H9 (cell line): ENCODE measurements around the gene UNC5A. TPM values are rescaled to one million over a fixed set of nuclear protein-coding genes. Genes with fewer than 3 reads are reported as not detected.

Experiments
- DNase-seq: peaks from one replicate; pipeline ENCODE4 v3.0.0-alpha.2; 2017
- H2AFZ ChIP-seq: one replicate; pipeline ENCODE4 v1.6.1; 2013; ENCODE audit warnings: mild to moderate bottlenecking, low read length, control low read depth, moderate library complexity
- H2AK5ac ChIP-seq: 2 replicates; pipeline ENCODE4 v1.6.1; 2013; ENCODE audit warnings: low read length, control low read depth, mixed read lengths; ENCODE audit not compliant: insufficient read length
- H2BK120ac ChIP-seq: one replicate; pipeline ENCODE4 v1.6.1; 2013; ENCODE audit warnings: low read depth, mild to moderate bottlenecking, low read length, control low read depth, inconsistent platforms; ENCODE audit not compliant: poor library complexity, severe bottlenecking
- H2BK12ac ChIP-seq: 2 replicates; pipeline ENCODE4 v1.6.1; 2013; ENCODE audit warnings: low read length, control low read depth, mixed read lengths, low read depth; ENCODE audit not compliant: insufficient read length
- H2BK15ac ChIP-seq: 2 replicates; pipeline ENCODE4 v1.6.1; 2013; ENCODE audit warnings: low read depth, low read length, control low read depth
- H2BK20ac ChIP-seq: one replicate; pipeline ENCODE4 v1.6.1; 2013; ENCODE audit warnings: low read depth, mild to moderate bottlenecking, low read length, control low read depth, inconsistent platforms; ENCODE audit not compliant: poor library complexity, severe bottlenecking
- H2BK5ac ChIP-seq: 2 replicates; pipeline ENCODE4 v1.6.1; 2013; ENCODE audit warnings: low read length, control low read depth, mixed read lengths; ENCODE audit not compliant: insufficient read length
- H3K14ac ChIP-seq: 2 replicates; pipeline ENCODE4 v1.6.1; 2013; ENCODE audit warnings: low read length, control low read depth; ENCODE audit not compliant: insufficient read depth
- H3K18ac ChIP-seq: 2 replicates; pipeline ENCODE4 v1.6.1; 2013; ENCODE audit warnings: low read depth, mild to moderate bottlenecking, mixed read lengths, low read length, control low read depth; ENCODE audit not compliant: insufficient read length
- H3K23ac ChIP-seq: 2 replicates; pipeline ENCODE4 v1.6.1; 2013; ENCODE audit warnings: low read length, control low read depth, mixed read lengths, low read depth; ENCODE audit not compliant: insufficient read length
- H3K23me2 ChIP-seq: 2 replicates; pipeline ENCODE4 v1.6.1; 2013; ENCODE audit warnings: low read depth, mild to moderate bottlenecking, mixed read lengths, low read length, control low read depth; ENCODE audit not compliant: insufficient read length, poor library complexity, severe bottlenecking
- H3K27ac ChIP-seq: 2 replicates; pipeline ENCODE4 v1.5.1; 2013; ENCODE audit warnings: low read length, control low read depth, mixed read lengths, low read depth; ENCODE audit not compliant: insufficient read length
- H3K27me3 ChIP-seq: 2 replicates; pipeline ENCODE4 v1.6.1; 2013; ENCODE audit warnings: low read length, control low read depth, inconsistent platforms; ENCODE audit not compliant: insufficient read depth
- H3K4ac ChIP-seq: 2 replicates; pipeline ENCODE4 v1.6.1; 2013; ENCODE audit warnings: low read depth, mild to moderate bottlenecking, control low read depth, inconsistent platforms, low read length, moderate library complexity
- H3K4me1 ChIP-seq: 2 replicates; pipeline ENCODE4 v1.6.1; 2013; ENCODE audit warnings: low read length, control low read depth, inconsistent platforms; ENCODE audit not compliant: insufficient read depth
- H3K4me2 ChIP-seq: 2 replicates; pipeline ENCODE4 v1.6.1; 2013; ENCODE audit warnings: low read length, control low read depth, mixed read lengths; ENCODE audit not compliant: insufficient read length, insufficient read depth
- H3K56ac ChIP-seq: 2 replicates; pipeline ENCODE4 v1.6.1; 2013; ENCODE audit warnings: low read depth, mild to moderate bottlenecking, mixed read lengths, low read length, control low read depth; ENCODE audit not compliant: insufficient read length
- H3K79me1 ChIP-seq: 2 replicates; pipeline ENCODE4 v1.6.1; 2013; ENCODE audit warnings: low read depth, mild to moderate bottlenecking, moderate library complexity, low read length, control low read depth, inconsistent platforms; ENCODE audit not compliant: insufficient read depth, poor library complexity, severe bottlenecking
- H3K79me2 ChIP-seq: 2 replicates; pipeline ENCODE4 v1.6.1; 2013; ENCODE audit warnings: low read length, control low read depth, inconsistent platforms; ENCODE audit not compliant: insufficient read depth
- H3K9ac ChIP-seq: 2 replicates; pipeline ENCODE4 v1.6.1; 2013; ENCODE audit warnings: low read length, control low read depth, mixed read lengths; ENCODE audit not compliant: insufficient read length; ENCODE audit errors: extremely low read depth
- H3K9me3 ChIP-seq: one replicate; pipeline ENCODE4 v1.6.1; 2013; ENCODE audit warnings: low read depth, low read length, inconsistent platforms; ENCODE audit not compliant: control insufficient read depth
- H3T11ph ChIP-seq: one replicate; pipeline ENCODE4 v1.6.1; 2013; ENCODE audit warnings: mild to moderate bottlenecking, low read length, control low read depth, inconsistent platforms
- H4K20me1 ChIP-seq: one replicate; pipeline ENCODE4 v1.6.1; 2013; ENCODE audit not compliant: control insufficient read depth, insufficient read length, insufficient read depth
- H4K5ac ChIP-seq: 2 replicates; pipeline ENCODE4 v1.6.1; 2013; ENCODE audit warnings: low read depth, mild to moderate bottlenecking, mixed read lengths, low read length, control low read depth; ENCODE audit not compliant: insufficient read length
- H4K8ac ChIP-seq: replicated peaks from 2 replicates; pipeline ENCODE4 v1.6.1; 2013; ENCODE audit warnings: low read length, control low read depth, mixed read lengths, low read depth; ENCODE audit not compliant: insufficient read length
- H4K91ac ChIP-seq: 2 replicates; pipeline ENCODE4 v1.6.1; 2013; ENCODE audit warnings: low read depth, mild to moderate bottlenecking, moderate library complexity, mixed read lengths, low read length, control low read depth; ENCODE audit not compliant: insufficient read length
- H3K27ac Mint-ChIP-seq, 3 experiments: 2 replicates in 2 of 3; 3 replicates in 1 of 3; pipeline ENCODE4 v1.8.0; 2020 to 2021; ENCODE audit warnings: mixed read lengths in 3 of 3, mild to moderate bottlenecking in 1 of 3, moderate library complexity in 1 of 3
- H3K27me3 Mint-ChIP-seq: 2 replicates; pipeline ENCODE4 v1.8.0; 2021; ENCODE audit warnings: low read depth, mild to moderate bottlenecking, moderate library complexity, mixed read lengths
- H3K36me3 Mint-ChIP-seq, 3 experiments: 2 replicates in 2 of 3; 3 replicates in 1 of 3; pipeline ENCODE4 v1.8.0; 2020 to 2021; ENCODE audit warnings: low read depth in 3 of 3, mixed read lengths in 3 of 3; ENCODE audit not compliant: insufficient read depth in 1 of 3
- H3K4me1 Mint-ChIP-seq, 2 experiments: 2 replicates each; pipeline ENCODE4 v1.8.0; 2020; ENCODE audit warnings: mixed read lengths in 2 of 2
- H3K4me3 Mint-ChIP-seq, 2 experiments: 2 replicates in 1 of 2; 3 replicates in 1 of 2; pipeline ENCODE4 v1.8.0; 2020 to 2021; ENCODE audit warnings: mild to moderate bottlenecking in 2 of 2, mixed read lengths in 2 of 2, moderate library complexity in 1 of 2
- H3K9me3 Mint-ChIP-seq, 2 experiments: 2 replicates in 1 of 2; 3 replicates in 1 of 2; pipeline ENCODE4 v1.8.0; 2020; ENCODE audit warnings: mild to moderate bottlenecking in 2 of 2, mixed read lengths in 2 of 2, moderate library complexity in 1 of 2
- CTCF ChIP-seq: fragments of 200-600 bp; sonication (generic); conservative IDR thresholded peaks from 3 replicates; pipeline ENCODE4 v1.8.0; 2021; ENCODE audit warnings: antibody characterized with exemption, mild to moderate bottlenecking
- WGBS: extraction: QIAGEN DNeasy Blood & Tissue Kit; methylation state at CpG from one replicate; pipeline ENCODE4 v1.1.7; 2013; ENCODE audit warnings: missing lambda C conversion rate, low lambda C conversion rate, mixed read lengths; ENCODE audit not compliant: insufficient read length; ENCODE audit errors: extremely low coverage; 5-methylcytosine and 5-hydroxymethylcytosine counted together
- total RNA-seq: library from RNA; stranded (reverse); gene quantifications from 2 replicates; pipeline ENCODE4 v1.2.1, GENCODE V29; 2021

Gene UNC5A
- total RNA-seq, 1 experiment from 2014 or later, result 4.4 TPM

GRCh38 chr5:176881021-176881749, 70.8 kb downstream of the UNC5A start:
- Histone ChIP-seq H3K79me1 (no peaks in the 10 kb centered on the region), H2BK12ac (no peak overlapping the region), H3K14ac (no peak overlapping the region; the same call in 1 of the 2 replicates), H3K56ac (no peak overlapping the region), H2AFZ (no peak overlapping the region), H3K9me3 (no peaks in the 10 kb centered on the region), H4K20me1 (no peaks in the 10 kb centered on the region), H3K27ac (no peak overlapping the region), H2BK5ac (no peak overlapping the region), H4K8ac (no peak overlapping the region), H3K79me2 (no peaks in the 10 kb centered on the region), H3K23me2 (no peaks in the 10 kb centered on the region), H3K4ac (no peak overlapping the region), H3K27me3 (no peaks in the 10 kb centered on the region), H3K9ac (no peak overlapping the region), H2AK5ac (no peak overlapping the region), H3K4me1 (no peaks in the 10 kb centered on the region), H2BK15ac (no peak overlapping the region), H3K4me2 (no peak overlapping the region), H4K91ac (no peak overlapping the region), H3K18ac (no peak overlapping the region), H2BK120ac (no peak overlapping the region), H3T11ph (no peak overlapping the region), H4K5ac (no peak overlapping the region), H3K23ac (no peak overlapping the region), H2BK20ac (no peak overlapping the region)
- peaks cover 10 to 23% of the 10 kb centered on the region in 2 experiments for H3K4me1 Mint-ChIP-seq
- peak overlapping the region in 1 of 3 experiments; percentile 87; a peak in 2 of 7 replicates for H3K27ac Mint-ChIP-seq
- no peaks in the 10 kb centered on the region; a peak in 1 of 7 replicates for H3K36me3 Mint-ChIP-seq
- no peak for DNase-seq
- peaks cover 3% of the 10 kb centered on the region for H3K27me3 Mint-ChIP-seq
- TF ChIP-seq CTCF, result no peak
- WGBS, result no CpG with 5 or more reads among the region's 28 CpGs
- no peaks in the 10 kb centered on the region for H3K9me3 Mint-ChIP-seq
- no peak overlapping the region for H3K4me3 Mint-ChIP-seq
